Measurements from ENCODE around the gene LPIN3. TPM values are rescaled to one million over a fixed set of nuclear protein-coding genes. Genes with fewer than 3 reads are reported as not detected.

LPIN3 gene
- total RNA-seq, 1 experiment from 2014 or later = 23.5 TPM

DNA sequence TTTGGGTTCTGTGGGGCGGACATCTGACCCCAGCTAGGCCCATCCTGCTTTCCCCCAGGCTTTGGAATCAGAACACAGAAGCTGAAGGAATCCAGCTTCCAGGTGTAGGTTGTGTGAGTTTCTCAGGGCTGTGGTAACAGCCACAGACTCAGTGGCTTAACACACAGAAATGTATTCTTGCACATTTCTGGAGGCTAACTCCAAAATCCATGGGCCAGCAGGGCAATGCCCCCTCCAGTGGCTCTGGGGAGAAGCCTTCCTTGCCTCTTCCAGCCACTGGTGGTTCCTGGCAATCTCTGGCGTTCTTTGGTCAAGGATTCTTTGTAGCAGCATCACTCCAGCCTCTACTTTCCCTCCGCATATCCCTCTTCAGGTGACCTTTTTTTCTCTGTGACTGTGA, 27.3 kb downstream of the LPIN3 start:
- intact Hi-C loops (cut with micrococcal nuclease; ENCODE audit: unreplicated experiment) = no loop called here
- CTCF ChIA-PET = no interaction called here
- H3K27ac Mint-ChIP-seq (ENCODE audit: unreplicated experiment) = no peak overlapping the region
- no TSS peak for BruUV-seq (replicated peaks)
- peaks cover 96% of the 10 kb centered on the region for H3K27me3 Mint-ChIP-seq (ENCODE audit: unreplicated experiment)
- no peak for DNase-seq
- no peaks in the 10 kb centered on the region for H3K36me3 Mint-ChIP-seq (ENCODE audit: insufficient read depth, unreplicated experiment)
- peaks cover under 1% of the 10 kb centered on the region for H3K4me1 Mint-ChIP-seq (ENCODE audit: low read depth, unreplicated experiment)
- no peaks in the 10 kb centered on the region for H3K9me3 Mint-ChIP-seq (ENCODE audit: low read depth, unreplicated experiment)
- TF ChIP-seq, protein P1, sequence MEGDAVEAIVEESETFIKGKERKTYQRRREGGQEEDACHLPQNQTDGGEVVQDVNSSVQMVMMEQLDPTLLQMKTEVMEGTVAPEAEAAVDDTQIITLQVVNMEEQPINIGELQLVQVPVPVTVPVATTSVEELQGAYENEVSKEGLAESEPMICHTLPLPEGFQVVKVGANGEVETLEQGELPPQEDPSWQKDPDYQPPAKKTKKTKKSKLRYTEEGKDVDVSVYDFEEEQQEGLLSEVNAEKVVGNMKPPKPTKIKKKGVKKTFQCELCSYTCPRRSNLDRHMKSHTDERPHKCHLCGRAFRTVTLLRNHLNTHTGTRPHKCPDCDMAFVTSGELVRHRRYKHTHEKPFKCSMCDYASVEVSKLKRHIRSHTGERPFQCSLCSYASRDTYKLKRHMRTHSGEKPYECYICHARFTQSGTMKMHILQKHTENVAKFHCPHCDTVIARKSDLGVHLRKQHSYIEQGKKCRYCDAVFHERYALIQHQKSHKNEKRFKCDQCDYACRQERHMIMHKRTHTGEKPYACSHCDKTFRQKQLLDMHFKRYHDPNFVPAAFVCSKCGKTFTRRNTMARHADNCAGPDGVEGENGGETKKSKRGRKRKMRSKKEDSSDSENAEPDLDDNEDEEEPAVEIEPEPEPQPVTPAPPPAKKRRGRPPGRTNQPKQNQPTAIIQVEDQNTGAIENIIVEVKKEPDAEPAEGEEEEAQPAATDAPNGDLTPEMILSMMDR (IDR thresholded peaks at IDR 0.05; ENCODE audit: unreplicated experiment) = no peak
- H3K4me3 Mint-ChIP-seq (ENCODE audit: low read depth, unreplicated experiment) = no peak overlapping the region

DNA sequence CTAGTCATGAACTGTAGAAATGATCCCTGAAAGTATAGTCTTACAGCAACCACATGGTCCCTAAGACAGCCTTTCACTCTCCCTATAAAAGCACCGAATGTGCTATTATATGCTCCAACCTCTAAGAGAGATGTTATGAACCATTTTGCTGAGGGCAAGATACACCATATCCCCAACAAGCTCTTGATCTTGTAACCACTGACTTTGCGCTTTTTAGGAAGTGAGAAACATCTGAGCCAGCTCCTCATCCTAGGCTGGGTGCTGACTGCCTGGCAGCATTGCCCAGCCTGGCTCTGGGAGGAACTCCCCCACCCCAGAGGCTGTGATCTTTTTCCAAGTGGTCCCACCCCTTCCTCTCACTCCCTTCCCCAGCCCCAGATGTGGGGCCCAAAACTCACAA, 29.1 kb downstream of the LPIN3 start:
- H3K4me1 Mint-ChIP-seq (ENCODE audit: low read depth, unreplicated experiment) = peaks cover 7% of the 10 kb centered on the region
- peaks cover 96% of the 10 kb centered on the region for H3K27me3 Mint-ChIP-seq (ENCODE audit: unreplicated experiment)
- no peaks in the 10 kb centered on the region for H3K36me3 Mint-ChIP-seq (ENCODE audit: insufficient read depth, unreplicated experiment)
- no peak for DNase-seq
- H3K4me3 Mint-ChIP-seq (ENCODE audit: low read depth, unreplicated experiment) = no peak overlapping the region
- intact Hi-C loops (cut with micrococcal nuclease; ENCODE audit: unreplicated experiment) = no loop called here
- TF ChIP-seq, protein P1 (IDR thresholded peaks at IDR 0.05; ENCODE audit: unreplicated experiment) = no peak
- no peaks in the 10 kb centered on the region for H3K9me3 Mint-ChIP-seq (ENCODE audit: low read depth, unreplicated experiment)
- BruUV-seq (replicated peaks) = no TSS peak
- H3K27ac Mint-ChIP-seq (ENCODE audit: unreplicated experiment) = no peak overlapping the region
- CTCF ChIA-PET = no interaction called here

DNA sequence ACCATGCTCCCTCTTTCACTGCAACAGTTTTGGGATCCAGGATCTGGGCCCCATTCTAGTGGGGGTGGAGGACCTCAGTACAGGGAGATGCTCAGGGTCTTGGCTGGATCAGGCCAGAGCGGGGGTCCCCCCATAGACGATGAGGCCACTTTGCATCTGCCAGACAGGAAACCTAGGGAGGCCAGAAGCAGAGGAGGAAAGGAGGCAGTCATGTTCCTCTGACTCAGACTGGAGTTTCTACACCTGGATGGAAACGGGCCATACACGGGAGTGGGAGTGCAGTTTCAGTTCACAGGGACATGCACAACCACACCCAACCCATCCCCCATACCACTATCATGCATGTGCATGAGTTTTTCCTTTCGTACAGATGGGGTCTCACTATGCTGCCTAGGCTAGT, 29.6 kb downstream of the LPIN3 start:
- DNase-seq = no peak
- H3K4me3 Mint-ChIP-seq (ENCODE audit: low read depth, unreplicated experiment) = no peak overlapping the region
- H3K9me3 Mint-ChIP-seq (ENCODE audit: low read depth, unreplicated experiment) = no peaks in the 10 kb centered on the region
- TF ChIP-seq, protein P1 (IDR thresholded peaks at IDR 0.05; ENCODE audit: unreplicated experiment) = no peak
- no TSS peak for BruUV-seq (replicated peaks)
- intact Hi-C loops (cut with micrococcal nuclease; ENCODE audit: unreplicated experiment) = no loop called here
- no peak overlapping the region for H3K27ac Mint-ChIP-seq (ENCODE audit: unreplicated experiment)
- H3K4me1 Mint-ChIP-seq (ENCODE audit: low read depth, unreplicated experiment) = peaks cover 7% of the 10 kb centered on the region
- H3K36me3 Mint-ChIP-seq (ENCODE audit: insufficient read depth, unreplicated experiment) = no peaks in the 10 kb centered on the region
- CTCF ChIA-PET = no interaction called here
- H3K27me3 Mint-ChIP-seq (ENCODE audit: unreplicated experiment) = peaks cover 96% of the 10 kb centered on the region

DNA sequence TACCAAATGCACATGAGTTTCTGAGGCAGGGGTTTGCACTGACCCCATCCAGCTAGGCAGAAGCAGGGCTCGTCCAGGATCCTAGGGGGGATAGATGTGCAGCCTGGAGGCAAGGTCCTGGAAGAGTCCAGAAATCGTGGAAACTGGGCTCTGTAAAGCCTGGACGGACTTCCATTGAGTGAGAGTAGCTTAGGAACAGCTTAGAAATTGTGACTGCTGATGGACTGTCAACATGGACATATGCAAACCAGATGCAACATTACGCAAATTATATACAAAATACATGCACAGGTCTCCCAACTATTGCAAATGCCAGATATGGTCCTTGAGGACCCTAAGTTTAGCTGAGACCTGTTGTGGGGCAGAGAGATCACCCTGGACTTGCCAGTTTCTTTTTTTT, 30.8 kb downstream of the LPIN3 start:
- no peak overlapping the region for H3K4me3 Mint-ChIP-seq (ENCODE audit: low read depth, unreplicated experiment)
- H3K27me3 Mint-ChIP-seq (ENCODE audit: unreplicated experiment) = peaks cover 98% of the 10 kb centered on the region
- CTCF ChIA-PET = interaction anchor here (0.6 kb wide), 1 partner anchor 715 kb away, joined by 3 read pairs; no protein-coding TSS in a partner anchor
- H3K9me3 Mint-ChIP-seq (ENCODE audit: low read depth, unreplicated experiment) = no peaks in the 10 kb centered on the region
- H3K27ac Mint-ChIP-seq (ENCODE audit: unreplicated experiment) = no peak overlapping the region
- TF ChIP-seq, protein P1 (IDR thresholded peaks at IDR 0.05; ENCODE audit: unreplicated experiment) = no peak
- no peaks in the 10 kb centered on the region for H3K36me3 Mint-ChIP-seq (ENCODE audit: insufficient read depth, unreplicated experiment)
- no TSS peak for BruUV-seq (replicated peaks)
- H3K4me1 Mint-ChIP-seq (ENCODE audit: low read depth, unreplicated experiment) = peaks cover 7% of the 10 kb centered on the region
- intact Hi-C loops (cut with micrococcal nuclease; ENCODE audit: unreplicated experiment) = no loop called here
- no peak for DNase-seq

Data from Calu3 (cell line).